ENCODE results near the gene LRRC37A3.
"Not testable (repeated sequence)": the region's sequence is repeated elsewhere in the genome, so short reads cannot be mapped to it uniquely, and the experiment has no call there.

The LRRC37A3 gene

DNA sequence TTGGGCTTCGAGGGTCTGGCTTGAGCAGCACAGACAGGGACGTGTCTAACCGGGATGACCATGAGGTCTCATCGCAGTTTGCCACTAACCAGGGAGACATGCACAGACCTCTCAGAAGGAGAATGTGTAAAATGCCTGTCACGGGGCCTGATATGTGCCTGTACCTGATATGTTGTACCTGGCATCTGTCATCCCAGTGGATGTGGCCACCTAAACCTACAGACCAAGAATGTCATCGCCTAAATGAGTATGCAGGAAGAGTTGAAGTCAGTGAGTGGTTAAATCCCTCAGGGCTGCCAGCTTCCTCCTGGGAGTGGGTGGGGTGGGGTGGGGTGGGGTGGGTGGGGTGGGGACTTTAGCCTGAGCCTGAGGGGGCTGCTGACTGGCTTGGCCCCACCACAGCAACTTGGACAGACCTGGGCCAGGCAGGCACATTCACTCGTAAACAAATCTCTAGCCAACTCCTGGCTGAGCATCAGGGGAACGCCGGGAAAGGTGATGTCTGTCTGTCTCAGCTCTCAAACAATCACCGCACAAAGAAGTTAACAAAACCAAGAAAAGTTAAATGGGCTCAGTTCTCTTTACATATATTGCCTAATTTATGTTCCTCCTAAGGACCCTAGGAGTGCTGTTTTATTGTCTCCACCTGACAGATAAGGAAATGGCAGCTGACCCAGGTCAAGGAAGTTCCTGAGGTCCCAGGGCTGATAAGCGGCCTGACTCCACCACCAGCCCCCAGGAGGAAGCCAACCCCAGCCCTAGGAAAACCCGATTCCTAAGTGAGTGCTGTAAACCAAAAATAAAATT lies 89.3 kb downstream of the LRRC37A3 start:
- not testable (repeated sequence) for DNase-seq

DNA sequence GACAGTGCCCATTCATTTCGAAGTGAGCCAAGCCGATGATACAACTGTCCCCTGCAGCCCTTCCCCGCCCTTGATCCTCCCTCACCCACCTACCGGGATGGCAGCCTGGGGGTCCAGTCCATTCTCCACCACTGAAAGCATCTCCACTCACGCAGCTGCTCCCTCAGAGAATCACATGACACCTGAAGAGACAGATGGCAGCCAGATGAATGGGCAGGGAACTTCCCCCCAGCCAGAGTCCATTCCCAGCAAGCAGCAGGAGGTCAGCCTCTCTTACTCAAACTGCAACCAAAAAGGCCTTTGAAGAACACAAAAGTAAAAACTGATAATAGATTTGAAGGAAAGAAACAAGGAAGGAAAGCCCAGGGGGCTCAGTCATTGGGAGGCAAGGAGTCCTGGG lies 90.2 kb downstream of the LRRC37A3 start:
- not testable (repeated sequence) for DNase-seq

DNA sequence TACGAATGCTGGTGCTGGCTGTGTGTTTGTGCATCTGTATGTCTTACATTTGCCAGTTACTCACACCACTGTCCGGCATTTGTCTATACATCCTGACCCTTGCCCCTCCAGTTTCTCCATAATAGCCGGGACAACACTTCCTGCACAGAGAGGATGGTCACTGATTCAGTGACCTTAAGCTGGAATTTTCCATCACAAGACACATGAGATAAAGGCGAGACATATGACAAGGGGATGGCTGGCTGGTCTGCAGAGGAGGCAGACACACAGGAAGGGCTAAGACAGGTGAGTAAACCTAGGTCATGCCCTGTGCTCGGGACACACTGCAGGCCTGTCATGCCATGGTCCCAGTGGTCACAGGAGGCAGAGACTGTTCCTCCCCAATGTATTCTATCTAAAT lies 100.4 kb downstream of the LRRC37A3 start:
- DNase-seq, result not testable (repeated sequence)

DNA sequence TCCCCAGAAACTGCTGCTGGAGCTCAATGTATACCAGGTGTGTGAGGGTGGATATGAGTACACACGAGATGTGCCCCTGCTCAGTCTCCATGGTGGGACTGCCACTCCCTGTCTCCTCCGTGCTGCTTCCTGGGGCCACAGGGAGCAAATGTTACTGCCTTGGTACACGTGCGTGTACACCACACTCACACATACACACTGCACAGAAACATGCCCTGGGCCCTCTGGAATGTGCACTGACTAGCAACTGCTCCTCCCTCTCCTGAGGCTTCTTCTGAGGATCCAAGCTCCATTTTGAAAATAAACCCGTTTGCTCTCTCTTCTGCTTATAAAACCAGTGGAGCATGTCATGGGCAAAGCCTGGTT lies 103.5 kb downstream of the LRRC37A3 start:
- not testable (repeated sequence) for DNase-seq

DNA sequence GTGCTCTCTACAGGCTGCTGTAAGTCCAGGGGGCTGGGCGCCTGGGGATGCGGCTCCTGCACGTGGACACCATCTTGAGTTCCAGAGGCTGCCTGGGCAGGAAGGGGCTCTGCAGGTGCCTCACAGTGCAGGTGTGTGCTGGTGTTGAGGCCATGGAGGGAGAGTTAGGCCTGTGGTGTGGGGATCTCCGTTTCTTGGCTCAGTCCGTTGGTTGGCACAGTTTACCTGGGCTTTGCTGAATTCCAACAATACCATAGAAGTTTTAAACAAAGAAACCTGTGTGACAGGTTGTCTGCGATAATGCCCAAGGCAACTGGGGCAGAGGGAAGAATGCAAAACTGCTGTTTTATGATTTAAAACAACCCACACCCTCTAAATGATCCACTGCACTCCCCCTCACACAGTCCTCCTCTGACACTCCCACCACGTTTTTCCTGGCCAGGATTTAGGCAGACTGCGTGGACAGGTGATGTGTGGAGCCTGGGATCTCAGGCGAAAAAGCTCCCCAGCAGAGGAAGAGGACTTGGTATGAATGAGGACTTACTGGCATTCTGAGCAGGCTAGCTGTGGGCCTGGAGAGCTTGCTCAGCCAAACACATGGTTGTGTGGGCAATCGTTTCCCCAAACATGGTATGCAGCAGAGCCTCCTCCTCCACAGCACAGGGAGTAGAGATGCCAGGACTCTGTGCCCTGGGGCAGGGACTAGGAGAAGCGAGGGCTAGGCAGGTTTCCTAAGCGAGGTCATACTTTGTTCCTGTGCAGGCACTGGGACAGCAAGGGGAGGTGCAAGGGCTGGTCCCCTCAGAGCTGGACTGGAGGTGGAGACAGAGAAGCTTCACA lies 104.1 kb downstream of the LRRC37A3 start:
- not testable (repeated sequence) for DNase-seq

DNA sequence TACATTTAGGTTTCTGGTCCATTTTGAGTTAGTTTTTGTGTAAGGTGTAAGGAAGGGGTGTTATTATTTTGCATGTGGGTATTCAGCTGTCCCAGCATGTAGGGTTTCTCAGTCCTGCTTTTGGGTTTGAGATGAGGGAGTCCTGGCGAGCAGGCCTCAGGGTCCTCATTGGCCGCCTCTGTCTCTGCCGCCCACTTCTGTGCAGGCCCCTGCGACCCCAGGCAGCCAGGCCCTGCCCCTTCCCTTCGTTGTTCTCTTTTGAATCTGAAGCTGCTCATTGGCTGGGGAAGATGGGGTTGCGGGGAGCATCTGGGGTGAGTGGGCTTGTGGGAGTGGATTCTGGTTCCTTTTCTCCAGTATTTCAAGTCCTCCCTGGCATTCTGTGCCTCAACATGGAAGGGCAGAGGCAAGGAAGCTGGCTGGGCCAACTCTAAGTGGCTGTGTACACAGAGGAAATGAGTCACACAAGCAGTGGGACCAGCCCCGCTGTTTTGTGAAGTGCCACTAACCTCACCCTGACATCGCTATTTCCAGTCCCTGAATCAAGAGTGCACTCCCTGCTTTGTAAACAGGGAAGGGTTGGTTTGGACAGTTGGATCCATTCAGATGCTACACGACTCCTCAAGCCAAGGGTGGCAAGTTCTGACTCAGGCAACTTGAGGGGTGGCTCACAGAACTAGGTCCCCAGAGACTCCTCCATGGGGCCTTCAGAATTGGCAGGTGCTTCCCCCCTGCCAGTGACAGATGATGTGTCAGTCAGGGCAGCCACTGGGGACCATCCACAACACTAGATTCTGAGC lies 110.9 kb downstream of the LRRC37A3 start:
- peak in 2 of 5 experiments; percentile 22 to 80 for DNase-seq
